IMR-90 (cell line): ENCODE measurements around the gene SNRNP70. TPM values are rescaled to one million over a fixed set of nuclear protein-coding genes. Genes with fewer than 3 reads are reported as not detected.

Source experiments
- ATAC-seq: fragments of 200-7000 bp; cut with Tn5 transposase; 2 replicates; pipeline ENCODE4 v1.9.1; 2020; ENCODE audit warnings: low read depth, mild to moderate bottlenecking, moderate library complexity
- BruUV-seq: library from RNA; stranded (reverse); fragments of 400-500 nt; replicated peaks from 2 replicates; lab custom pipeline; 2021; lab: Mats Ljungman, UMichigan
- CTCF ChIA-PET: fragments of 300-600 bp; formaldehyde crosslinking; extraction: SDS; loops from one replicate; lab custom pipeline; 2021; ENCODE audit warnings: antibody characterized with exemption; lab: Yijun Ruan, JAX
- POLR2A ChIA-PET: fragments of 300-600 bp; sonication (Branson Sonifier 250); formaldehyde crosslinking; loops from one replicate; lab custom pipeline; 2022; ENCODE audit warnings: antibody characterized with exemption; ENCODE audit not compliant: unreplicated experiment; lab: Charles Lee
- DNase-seq: peaks from one replicate; pipeline ENCODE4 v3.0.0; 2013
- H2AFZ ChIP-seq: replicated peaks from 2 replicates; pipeline ENCODE3; 2013; ENCODE audit warnings: low read length, mild to moderate bottlenecking; ENCODE audit not compliant: poor library complexity
- H2AK5ac ChIP-seq: 2 replicates; pipeline ENCODE4 v1.6.1; 2013; ENCODE audit warnings: low read depth, low read length, inconsistent platforms
- H2AK9ac ChIP-seq: replicated peaks from 2 replicates; pipeline ENCODE3; 2013; ENCODE audit warnings: mild to moderate bottlenecking, low read depth, low read length, moderate library complexity; ENCODE audit not compliant: poor library complexity
- H2BK120ac ChIP-seq: 2 replicates; pipeline ENCODE4 v1.6.1; 2013; ENCODE audit warnings: low read depth, low read length, inconsistent platforms
- H2BK15ac ChIP-seq: 3 replicates; pipeline ENCODE4 v1.6.1; 2013; ENCODE audit warnings: low read depth, low read length, inconsistent platforms
- H2BK20ac ChIP-seq: 2 replicates; pipeline ENCODE4 v1.6.1; 2013; ENCODE audit warnings: low read depth, mild to moderate bottlenecking, inconsistent platforms, low read length, moderate library complexity
- H2BK5ac ChIP-seq: 2 replicates; pipeline ENCODE4 v1.6.1; 2013; ENCODE audit warnings: mild to moderate bottlenecking, low read depth, low read length, inconsistent platforms; ENCODE audit not compliant: poor library complexity, severe bottlenecking
- H3K14ac ChIP-seq: replicated peaks from 2 replicates; pipeline ENCODE4 v1.6.1; 2013; ENCODE audit warnings: low read depth, low read length, inconsistent platforms
- H3K18ac ChIP-seq: 2 replicates; pipeline ENCODE4 v1.6.1; 2013; ENCODE audit warnings: low read depth, low read length, control low read depth
- H3K23ac ChIP-seq: 2 replicates; pipeline ENCODE4 v1.6.1; 2013; ENCODE audit warnings: low read depth, low read length, inconsistent platforms
- H3K27ac ChIP-seq: 2 replicates; pipeline ENCODE4 v1.5.1; 2013; ENCODE audit warnings: mild to moderate bottlenecking, control low read depth, low read length; ENCODE audit not compliant: insufficient read depth
- H3K27me3 ChIP-seq: 2 replicates; pipeline ENCODE4 v1.6.1; 2013; ENCODE audit warnings: low read length; ENCODE audit not compliant: control insufficient read depth, insufficient read depth
- H3K36me3 ChIP-seq: 2 replicates; pipeline ENCODE4 v1.6.1; 2013; ENCODE audit warnings: low read length, mixed read lengths; ENCODE audit not compliant: control insufficient read depth, insufficient read depth
- H3K4ac ChIP-seq: 2 replicates; pipeline ENCODE4 v1.6.1; 2013; ENCODE audit warnings: low read depth, low read length, inconsistent platforms
- H3K4me1 ChIP-seq: 2 replicates; pipeline ENCODE4 v1.6.1; 2013; ENCODE audit warnings: low read length, mixed read lengths; ENCODE audit not compliant: control insufficient read depth, insufficient read depth
- H3K4me2 ChIP-seq: 2 replicates; pipeline ENCODE4 v1.6.1; 2013; ENCODE audit warnings: low read depth, mild to moderate bottlenecking, control low read depth, low read length, moderate library complexity
- H3K4me3 ChIP-seq: 2 replicates; pipeline ENCODE4 v1.5.1; 2013; ENCODE audit warnings: low read depth, mild to moderate bottlenecking, control low read depth, low read length, moderate library complexity; ENCODE audit not compliant: insufficient read depth
- H3K56ac ChIP-seq: 2 replicates; pipeline ENCODE4 v1.6.1; 2013; ENCODE audit warnings: low read length, inconsistent platforms; ENCODE audit not compliant: insufficient read depth; ENCODE audit errors: extremely low read depth
- H3K79me1 ChIP-seq, 2 experiments: 2 replicates each; pipeline ENCODE4 v1.6.1; 2013; ENCODE audit warnings: low read length in 2 of 2, inconsistent platforms in 1 of 2, low read depth in 1 of 2
- H3K9ac ChIP-seq: 2 replicates; pipeline ENCODE4 v1.6.1; 2013; ENCODE audit warnings: low read depth, low read length, control low read depth
- H3K9me1 ChIP-seq: 2 replicates; pipeline ENCODE4 v1.6.1; 2013; ENCODE audit warnings: low read length, inconsistent platforms; ENCODE audit not compliant: insufficient read depth
- H3K9me3 ChIP-seq: 2 replicates; pipeline ENCODE4 v1.6.1; 2013; ENCODE audit warnings: low read length; ENCODE audit not compliant: control insufficient read depth, insufficient read depth
- H4K20me1 ChIP-seq: 2 replicates; pipeline ENCODE4 v1.6.1; 2013; ENCODE audit warnings: low read length, inconsistent platforms; ENCODE audit not compliant: insufficient read depth
- H4K5ac ChIP-seq: 2 replicates; pipeline ENCODE4 v1.6.1; 2013; ENCODE audit warnings: mild to moderate bottlenecking, low read depth, low read length, control low read depth
- H4K8ac ChIP-seq, 2 experiments: 2 replicates each; pipeline ENCODE4 v1.6.1; 2013; ENCODE audit warnings: low read depth in 2 of 2, low read length in 2 of 2, control low read depth in 1 of 2, inconsistent platforms in 1 of 2
- H4K91ac ChIP-seq: 2 replicates; pipeline ENCODE4 v1.6.1; 2013; ENCODE audit warnings: low read depth, low read length, inconsistent platforms; ENCODE audit not compliant: insufficient read depth
- BHLHE40 ChIP-seq: fragments of 150-350 bp; IDR thresholded peaks from 2 replicates; pipeline ENCODE4 v1.6.1; 2016; ENCODE audit warnings: mild to moderate bottlenecking, low read depth, low read length
- CEBPB ChIP-seq: IDR thresholded peaks from 2 replicates; pipeline ENCODE4 v1.6.1; 2012; ENCODE audit warnings: low read depth, low read length, improper control_type of control experiment
- MAFK ChIP-seq: IDR thresholded peaks from 2 replicates; pipeline ENCODE4 v1.6.1; 2012; ENCODE audit warnings: low read depth, low read length, improper control_type of control experiment
- MAZ ChIP-seq: IDR thresholded peaks from 2 replicates; pipeline ENCODE4 v1.6.1; 2012; ENCODE audit warnings: low read depth, mild to moderate bottlenecking, low read length, improper control_type of control experiment, moderate library complexity, borderline replicate concordance
- MXI1 ChIP-seq: IDR thresholded peaks from 2 replicates; pipeline ENCODE4 v1.6.1; 2012; ENCODE audit warnings: low read depth, mild to moderate bottlenecking, low read length, moderate library complexity, borderline replicate concordance
- NFE2L2 ChIP-seq: fragments of 150-350 bp; IDR thresholded peaks from 2 replicates; pipeline ENCODE4 v1.6.1; 2016; ENCODE audit warnings: low read depth, mild to moderate bottlenecking, low read length
- POLR2A ChIP-seq: IDR thresholded peaks from 2 replicates; pipeline ENCODE4 v1.6.1; 2012; ENCODE audit warnings: mild to moderate bottlenecking, low read depth, low read length
- RAD21 ChIP-seq: IDR thresholded peaks from 2 replicates; pipeline ENCODE4 v1.6.1; 2012; ENCODE audit warnings: low read length, improper control_type of control experiment
- RCOR1 ChIP-seq: IDR thresholded peaks from 2 replicates; pipeline ENCODE4 v1.6.1; 2012; ENCODE audit warnings: mild to moderate bottlenecking, low read length, improper control_type of control experiment; ENCODE audit not compliant: insufficient replicate concordance
- RFX5 ChIP-seq: IDR thresholded peaks from 2 replicates; pipeline ENCODE4 v1.8.0; 2012; ENCODE audit warnings: low read depth, mild to moderate bottlenecking, low read length, moderate library complexity
- SMC3 ChIP-seq: fragments of 150-350 bp; IDR thresholded peaks from 2 replicates; pipeline ENCODE4 v1.6.1; 2016; ENCODE audit warnings: low read depth, mild to moderate bottlenecking, antibody characterized with exemption, low read length, moderate library complexity
- WGBS, 2 experiments: methylation state at CpG; one replicate each; pipeline versions ENCODE4 v1.1.5 to v1.1.7; 2013; ENCODE audit warnings: missing lambda C conversion rate in 2 of 2; ENCODE audit not compliant: insufficient read length in 1 of 2; ENCODE audit errors: extremely low coverage in 2 of 2; 5-methylcytosine and 5-hydroxymethylcytosine counted together
- dilution Hi-C: fragments of 300-500 bp; cut with HindIII; formaldehyde crosslinking; loops from one replicate; pipeline ENCODE4 v1.14.3; 2018; ENCODE audit warnings: low sequenced_read_pairs; ENCODE audit not compliant: unreplicated experiment
- in situ Hi-C: fragments of 300-500 bp; cut with MboI; formaldehyde crosslinking; loops from 3 replicates; pipeline ENCODE4 v1.14.3; 2019; ENCODE audit warnings: low sequenced_read_pairs, inconsistent platforms, mixed read lengths
- intact Hi-C: fragments of 100-400 bp; cut with micrococcal nuclease; formaldehyde crosslinking; loops from 2 replicates; pipeline ENCODE4 v1.10.0; 2022
- polyA plus RNA-seq, 3 experiments: library from polyadenylated mRNA; depleted of rRNA; stranded (reverse); fragments of >200 nt; gene quantifications; 2 replicates each; pipeline ENCODE4 v1.2.3, GENCODE V29; 2012; ENCODE audit warnings: low replicate concordance in 1 of 3
- total RNA-seq: library from RNA; depleted of rRNA; stranded (reverse); fragments of >200 nt; gene quantifications from 2 replicates; pipeline ENCODE4 v1.2.3, GENCODE V29; 2012
- TF ChIP-seq, protein P1 (sequence below): conservative IDR thresholded peaks from 2 replicates; pipeline ENCODE4 v1.5.1; 2012; ENCODE audit warnings: mild to moderate bottlenecking, low read depth, low read length, improper control_type of control experiment
- TF ChIP-seq, protein P2 (sequence below): fragments of 150-350 bp; IDR thresholded peaks from 2 replicates; pipeline ENCODE4 v1.6.1; 2017; ENCODE audit warnings: mild to moderate bottlenecking, antibody characterized with exemption, low read length, low read depth

SNRNP70 gene
- total and polyA plus RNA-seq, 2 of the 4 experiments (the other 2 are of a cell fraction) = 72.8 to 200 TPM

DNA sequence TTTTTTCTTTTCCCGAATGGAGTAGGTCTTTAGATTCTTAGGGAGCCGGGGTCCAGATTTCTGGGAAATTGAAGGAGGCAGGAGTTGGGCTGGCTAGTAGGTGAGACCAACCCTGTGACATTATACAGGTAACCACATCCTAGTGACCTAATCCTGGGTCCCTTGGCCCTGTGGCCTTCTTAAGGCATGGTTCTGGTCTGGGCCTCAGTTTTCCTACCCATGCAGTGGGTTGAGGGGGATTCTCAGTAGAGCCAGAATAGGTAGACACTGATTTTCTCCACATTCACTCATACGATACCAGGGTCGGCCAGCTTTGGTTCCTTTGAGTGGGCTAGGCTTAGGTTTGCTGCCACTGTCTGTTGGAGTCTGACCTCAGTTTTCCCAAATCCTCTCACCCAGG is 41.3 kb downstream of the SNRNP70 start:
- CTCF ChIA-PET = no interaction called here

More for the DNA sequence above, 41.3 kb downstream of the SNRNP70 start:
- no peak overlapping the region for H3K18ac ChIP-seq
- H4K91ac ChIP-seq = no peak overlapping the region
- H2AFZ ChIP-seq = no peak overlapping the region
- in situ Hi-C loops (no loop called here), intact Hi-C loops (no loop called here), dilution Hi-C loops (no loop called here)
- H3K9me3 ChIP-seq = no peaks in the 10 kb centered on the region
- no peak overlapping the region for H4K8ac ChIP-seq
- H2BK120ac ChIP-seq = no peak overlapping the region
- no peak overlapping the region for H3K4ac ChIP-seq
- no peak overlapping the region for H3K27ac ChIP-seq
- H4K5ac ChIP-seq = no peak overlapping the region
- no CpG with 5 or more reads among the region's 4 CpGs for WGBS, 2 experiments
- no peak overlapping the region for H2BK15ac ChIP-seq
- peaks cover 7% of the 10 kb centered on the region; the same call in 1 of the 2 replicates for H3K9me1 ChIP-seq
- no peaks in the 10 kb centered on the region for H3K36me3 ChIP-seq
- no peak overlapping the region for H3K4me2 ChIP-seq
- H2BK5ac ChIP-seq = no peak overlapping the region
- no peak overlapping the region for H2AK9ac ChIP-seq
- H3K79me1 ChIP-seq = no peaks in the 10 kb centered on the region
- TF ChIP-seq NFE2L2 (no peak), SMC3 (no peak), RAD21 (no peak), MAZ (no peak), POLR2A (no peak), MAFK (no peak), RFX5 (no peak), BHLHE40 (no peak), RCOR1 (no peak), MXI1 (no peak), CEBPB (no peak)
- TF ChIP-seq, protein P1, sequence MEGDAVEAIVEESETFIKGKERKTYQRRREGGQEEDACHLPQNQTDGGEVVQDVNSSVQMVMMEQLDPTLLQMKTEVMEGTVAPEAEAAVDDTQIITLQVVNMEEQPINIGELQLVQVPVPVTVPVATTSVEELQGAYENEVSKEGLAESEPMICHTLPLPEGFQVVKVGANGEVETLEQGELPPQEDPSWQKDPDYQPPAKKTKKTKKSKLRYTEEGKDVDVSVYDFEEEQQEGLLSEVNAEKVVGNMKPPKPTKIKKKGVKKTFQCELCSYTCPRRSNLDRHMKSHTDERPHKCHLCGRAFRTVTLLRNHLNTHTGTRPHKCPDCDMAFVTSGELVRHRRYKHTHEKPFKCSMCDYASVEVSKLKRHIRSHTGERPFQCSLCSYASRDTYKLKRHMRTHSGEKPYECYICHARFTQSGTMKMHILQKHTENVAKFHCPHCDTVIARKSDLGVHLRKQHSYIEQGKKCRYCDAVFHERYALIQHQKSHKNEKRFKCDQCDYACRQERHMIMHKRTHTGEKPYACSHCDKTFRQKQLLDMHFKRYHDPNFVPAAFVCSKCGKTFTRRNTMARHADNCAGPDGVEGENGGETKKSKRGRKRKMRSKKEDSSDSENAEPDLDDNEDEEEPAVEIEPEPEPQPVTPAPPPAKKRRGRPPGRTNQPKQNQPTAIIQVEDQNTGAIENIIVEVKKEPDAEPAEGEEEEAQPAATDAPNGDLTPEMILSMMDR = no peak
- TF ChIP-seq, protein P2, sequence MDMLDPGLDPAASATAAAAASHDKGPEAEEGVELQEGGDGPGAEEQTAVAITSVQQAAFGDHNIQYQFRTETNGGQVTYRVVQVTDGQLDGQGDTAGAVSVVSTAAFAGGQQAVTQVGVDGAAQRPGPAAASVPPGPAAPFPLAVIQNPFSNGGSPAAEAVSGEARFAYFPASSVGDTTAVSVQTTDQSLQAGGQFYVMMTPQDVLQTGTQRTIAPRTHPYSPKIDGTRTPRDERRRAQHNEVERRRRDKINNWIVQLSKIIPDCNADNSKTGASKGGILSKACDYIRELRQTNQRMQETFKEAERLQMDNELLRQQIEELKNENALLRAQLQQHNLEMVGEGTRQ = no peak
- no peaks in the 10 kb centered on the region; the same call in 1 of the 2 replicates for H4K20me1 ChIP-seq
- ATAC-seq (no peak), DNase-seq (no peak)
- peaks cover 5% of the 10 kb centered on the region; the same call in 1 of the 2 replicates for H3K4me1 ChIP-seq
- H3K9ac ChIP-seq = no peak overlapping the region
- H3K14ac ChIP-seq = no peak overlapping the region
- H3K27me3 ChIP-seq = peaks cover 4% of the 10 kb centered on the region
- H3K4me3 ChIP-seq = no peak overlapping the region
- BruUV-seq = no TSS peak
- H3K23ac ChIP-seq = no peak overlapping the region
- no peak overlapping the region for H2AK5ac ChIP-seq
- H2BK20ac ChIP-seq = no peak overlapping the region
- POLR2A ChIA-PET = no interaction called here
- H3K56ac ChIP-seq = no peak overlapping the region
